Smooth muscle cell (in vitro differentiated cells): ENCODE data around the gene ACADM. TPM values are rescaled to one million over a fixed set of nuclear protein-coding genes. Genes with fewer than 3 reads are reported as not detected.

Experiments used
- DNase-seq: peaks from one replicate; lab custom pipeline; 2025; ENCODE audit not compliant: unreplicated experiment; lab: John Stamatoyannopoulos, UW
- H2AFZ ChIP-seq: fragments of 200-600 bp; sonication (generic); 2 replicates; pipeline ENCODE4 v1.6.0; 2016; ENCODE audit warnings: antibody characterized with exemption, low read depth, mild to moderate bottlenecking
- H3F3A ChIP-seq: fragments of 200-600 bp; sonication (generic); 2 replicates; pipeline ENCODE4 v1.6.0; 2017; ENCODE audit warnings: antibody characterized with exemption, low read depth
- H3K27ac ChIP-seq: fragments of 200-600 bp; sonication (generic); 2 replicates; pipeline ENCODE4 v1.5.1; 2016; ENCODE audit warnings: low read depth, mild to moderate bottlenecking
- H3K27me3 ChIP-seq: fragments of 200-600 bp; sonication (generic); 2 replicates; pipeline ENCODE4 v1.6.1; 2016; ENCODE audit warnings: low read depth, mild to moderate bottlenecking
- H3K36me3 ChIP-seq: fragments of 200-600 bp; sonication (generic); 2 replicates; pipeline ENCODE4 v1.5.1; 2016; ENCODE audit warnings: low read depth
- H3K4me1 ChIP-seq: fragments of 200-600 bp; sonication (generic); 2 replicates; pipeline ENCODE4 v1.5.1; 2016; ENCODE audit warnings: low read depth
- H3K4me2 ChIP-seq: fragments of 200-600 bp; sonication (generic); 2 replicates; pipeline ENCODE4 v1.6.0; 2016; ENCODE audit warnings: mild to moderate bottlenecking
- H3K4me3 ChIP-seq: fragments of 200-600 bp; sonication (generic); 2 replicates; pipeline ENCODE4 v1.5.1; 2016; ENCODE audit warnings: mild to moderate bottlenecking
- H3K79me2 ChIP-seq: fragments of 200-600 bp; sonication (generic); 2 replicates; pipeline ENCODE4 v1.6.0; 2016; ENCODE audit warnings: low read depth, mild to moderate bottlenecking
- H3K9ac ChIP-seq: fragments of 200-600 bp; sonication (generic); 2 replicates; pipeline ENCODE4 v1.6.0; 2016; ENCODE audit warnings: low read depth
- H3K9me3 ChIP-seq: fragments of 200-600 bp; sonication (generic); replicated peaks from 2 replicates; pipeline ENCODE4 v1.5.1; 2016; ENCODE audit warnings: low read depth
- H4K20me1 ChIP-seq: fragments of 200-600 bp; sonication (generic); 2 replicates; pipeline ENCODE4 v1.6.0; 2016; ENCODE audit warnings: low read depth
- CTCF ChIP-seq: fragments of 200-600 bp; sonication (generic); IDR thresholded peaks from 2 replicates; pipeline ENCODE4 v1.5.1; 2017; ENCODE audit warnings: borderline replicate concordance, mild to moderate bottlenecking, antibody characterized with exemption; ENCODE audit not compliant: insufficient read depth, poor library complexity, severe bottlenecking
- WGBS: methylation state at CpG from one replicate; pipeline ENCODE4 v1.1.7; 2016; ENCODE audit warnings: low lambda C conversion rate; 5-methylcytosine and 5-hydroxymethylcytosine counted together
- polyA plus RNA-seq: library from polyadenylated mRNA; unstranded; fragments of >200 nt; fragmentation: Nextera tagmentation; extraction: Ambion mirVana; gene quantifications from 2 replicates; pipeline ENCODE4 v1.2.1, GENCODE V29; 2016
- small RNA-seq: library from RNA; depleted of rRNA; stranded (forward); fragments of <200 nt; gene quantifications from one replicate; pipeline ENCODE3, GENCODE V24; 2014
- total RNA-seq: library from RNA; depleted of rRNA; stranded (reverse); fragments of >200 nt; gene quantifications from 2 replicates; pipeline ENCODE4 v1.2.3, GENCODE V29; 2014

Gene ACADM
- total and polyA plus RNA-seq, 2 experiments from 2014 or later, result 20.5 to 28.6 TPM

GRCh38 chr1:75811211-75811981 lies 86.9 kb downstream of the ACADM start:
- no peak overlapping the region for H3K4me2 ChIP-seq
- no peak overlapping the region for H3K4me3 ChIP-seq
- no peaks in the 10 kb centered on the region for H3K79me2 ChIP-seq
- H3K36me3 ChIP-seq, result no peaks in the 10 kb centered on the region
- DNase-seq, result no peak
- WGBS, result 89% methylated on average over 1 of the region's 1 CpG
- no peak overlapping the region for H3K27ac ChIP-seq
- H3K27me3 ChIP-seq, result no peaks in the 10 kb centered on the region
- no peak overlapping the region for H3K9ac ChIP-seq
- no peaks in the 10 kb centered on the region for H4K20me1 ChIP-seq
- H2AFZ ChIP-seq, result no peak overlapping the region
- TF ChIP-seq CTCF, result no peak
- H3K4me1 ChIP-seq, result no peaks in the 10 kb centered on the region
- no peaks in the 10 kb centered on the region for H3K9me3 ChIP-seq
- H3F3A ChIP-seq, result no peaks in the 10 kb centered on the region

GRCh38 chr1:75812065-75812464 lies 87.6 kb downstream of the ACADM start:
- H3K36me3 ChIP-seq, result no peaks in the 10 kb centered on the region
- no peak for DNase-seq
- 96% methylated on average over 3 of the region's 3 CpGs for WGBS
- H3K4me2 ChIP-seq, result no peak overlapping the region
- H3K27ac ChIP-seq, result no peak overlapping the region
- H3F3A ChIP-seq, result no peaks in the 10 kb centered on the region
- no peaks in the 10 kb centered on the region for H3K79me2 ChIP-seq
- H3K27me3 ChIP-seq, result no peaks in the 10 kb centered on the region
- no peaks in the 10 kb centered on the region for H4K20me1 ChIP-seq
- H3K4me1 ChIP-seq, result no peaks in the 10 kb centered on the region
- no peak overlapping the region for H3K4me3 ChIP-seq
- TF ChIP-seq CTCF, result no peak
- H3K9me3 ChIP-seq, result no peaks in the 10 kb centered on the region
- no peak overlapping the region for H2AFZ ChIP-seq
- H3K9ac ChIP-seq, result no peak overlapping the region

Small RNA genes lying within 50 kb of the gene (small RNA-seq; reads per million reads assigned to genes)
- not detected for gene SNORD45A
- not detected for gene SNORD45B
- not detected for gene SNORD45C

Other genes with a start within 250 kb of the ACADM start
- gene SLC44A5, start 113.6 kb upstream of the ACADM start, total RNA-seq, result 4.3 and 4.4 TPM in 2 replicates
- 0.89 and 1.4 TPM in 2 replicates for gene SLC44A5, start 113.6 kb upstream of the ACADM start, polyA plus RNA-seq
- gene RABGGTB, start 61.5 kb downstream of the ACADM start, total RNA-seq, result 97.4 and 101 TPM in 2 replicates
- 18.0 and 29.6 TPM in 2 replicates for gene RABGGTB, start 61.5 kb downstream of the ACADM start, polyA plus RNA-seq
- gene MSH4, start 72.2 kb downstream of the ACADM start, total RNA-seq, result not detected in 2 replicates
- not detected in 2 replicates for gene MSH4, start 72.2 kb downstream of the ACADM start, polyA plus RNA-seq
- not detected in 2 replicates for gene ASB17, start 207.7 kb downstream of the ACADM start, total RNA-seq
- gene ASB17, start 207.7 kb downstream of the ACADM start, polyA plus RNA-seq, result not detected in 2 replicates